HCT116 (cell line): ENCODE data around the gene MYH15.

ENCODE experiments used
- ATF3 ChIP-seq: IDR thresholded peaks from 2 replicates; pipeline ENCODE4 v1.6.1; 2012
- CEBPB ChIP-seq: IDR thresholded peaks from 2 replicates; pipeline ENCODE4 v1.6.1; 2012; ENCODE audit warnings: low read depth
- CTCF ChIP-seq, 3 experiments: fragments of 200-600 bp in 1 of 3; sonication (generic) in 1 of 3; IDR thresholded peaks in 2 of 3; conservative IDR thresholded peaks in 1 of 3; 2 replicates each; pipeline ENCODE4 v1.5.1; 2012 to 2017; ENCODE audit warnings: low read depth in 2 of 3, low read length in 2 of 3, antibody characterized with exemption in 1 of 3, borderline replicate concordance in 1 of 3, control low read depth in 1 of 3, mild to moderate bottlenecking in 1 of 3, mixed read lengths in 1 of 3, mixed run types in 1 of 3, moderate library complexity in 1 of 3; ENCODE audit not compliant: insufficient read depth in 1 of 3
- EZH2 ChIP-seq: fragments of 200-600 bp; sonication (generic); IDR thresholded peaks from 2 replicates; pipeline ENCODE4 v1.6.1; 2017; ENCODE audit warnings: antibody characterized with exemption, mixed run types
- MAX ChIP-seq: IDR thresholded peaks from 2 replicates; pipeline ENCODE4 v1.6.1; 2012
- POLR2A ChIP-seq: IDR thresholded peaks from 2 replicates; pipeline ENCODE4 v1.7.0; 2011; ENCODE audit warnings: borderline replicate concordance; ENCODE audit not compliant: insufficient read depth, insufficient read length; ENCODE audit errors: extremely low read depth
- POLR2AphosphoS5 ChIP-seq: IDR thresholded peaks from 2 replicates; pipeline ENCODE4 v1.6.1; 2011; ENCODE audit warnings: mild to moderate bottlenecking, low read depth, low read length, moderate library complexity
- REST ChIP-seq: IDR thresholded peaks from 2 replicates; pipeline ENCODE4 v1.6.1; 2012; ENCODE audit warnings: low read depth
- SIN3A ChIP-seq: IDR thresholded peaks from 2 replicates; pipeline ENCODE4 v1.6.1; 2012; ENCODE audit warnings: low read depth
- SP1 ChIP-seq: IDR thresholded peaks from 2 replicates; pipeline ENCODE4 v1.6.1; 2012; ENCODE audit warnings: low read depth
- ZFX ChIP-seq: fragments of 450-650 bp; IDR thresholded peaks from 2 replicates; pipeline ENCODE4 v1.6.1; 2017

GRCh38 chr3:108334701-108335100 lies 175.7 kb downstream of the MYH15 start:
- no peak for TF ChIP-seq REST
- no peak for TF ChIP-seq EZH2
- no peak for TF ChIP-seq CEBPB
- TF ChIP-seq MAX = no peak
- TF ChIP-seq CTCF (IDR thresholded peaks at IDR 0.05 in 2 of 3, conservative IDR thresholded peaks at IDR 0.05 in 1 of 3; ENCODE audit: borderline replicate concordance in 1 of 3, insufficient read depth in 1 of 3, low read depth in 2 of 3, low read length in 2 of 3) = no peak
- TF ChIP-seq POLR2AphosphoS5 = no peak
- TF ChIP-seq ATF3 = no peak
- no peak for TF ChIP-seq ZFX
- TF ChIP-seq POLR2A = no peak
- no peak for TF ChIP-seq SP1
- TF ChIP-seq SIN3A = no peak
